Suprapubic skin (tissue), 4 donors: ENCODE measurements around the gene LEFTY1. TPM values are rescaled to one million over a fixed set of nuclear protein-coding genes. Genes with fewer than 3 reads are reported as not detected.

Experiments used
- DNase-seq, 2 donors: peaks; one replicate each; pipeline ENCODE4 v3.0.0-alpha.2; 2019; ENCODE audit warnings: low spot score in 2 of 2
- H3K27ac ChIP-seq: fragments of 200-600 bp; sonication (generic); one replicate; pipeline ENCODE4 v1.5.1; 2019
- H3K27me3 ChIP-seq: fragments of 200-600 bp; sonication (generic); one replicate; pipeline ENCODE4 v1.5.1; 2019
- H3K36me3 ChIP-seq: fragments of 200-600 bp; sonication (generic); one replicate; pipeline ENCODE4 v1.5.1; 2019
- H3K4me1 ChIP-seq: fragments of 200-600 bp; sonication (generic); one replicate; pipeline ENCODE4 v1.5.1; 2019
- H3K4me3 ChIP-seq: fragments of 200-600 bp; sonication (generic); one replicate; pipeline ENCODE4 v1.5.1; 2019; ENCODE audit warnings: mild to moderate bottlenecking
- H3K9me3 ChIP-seq: fragments of 200-600 bp; sonication (generic); one replicate; pipeline ENCODE4 v1.5.1; 2019
- EP300 ChIP-seq: sonication (generic); formaldehyde crosslinking; IDR thresholded peaks from one replicate; pipeline ENCODE4 v1.6.1; 2017; ENCODE audit warnings: antibody characterized with exemption
- POLR2A ChIP-seq, 2 donors: fragments of 450-650 bp; IDR thresholded peaks; one replicate each; pipeline ENCODE4 v1.6.1; 2017; ENCODE audit warnings: antibody characterized with exemption in 2 of 2, mild to moderate bottlenecking in 2 of 2, moderate library complexity in 2 of 2
- POLR2AphosphoS5 ChIP-seq, 3 donors: sonication (generic); formaldehyde crosslinking; IDR thresholded peaks; one replicate each; pipeline ENCODE4 v1.6.1; 2017; ENCODE audit warnings: antibody characterized with exemption in 3 of 3
- WGBS: methylation state at CpG from one replicate; pipeline ENCODE4 v1.1.5; 2018; 5-methylcytosine and 5-hydroxymethylcytosine counted together
- total RNA-seq, 4 donors: library from RNA; depleted of rRNA; stranded (reverse); fragments of >200 nt; gene quantifications; one replicate each; pipeline ENCODE4 v1.1.0, GENCODE V29; 2016
- TF ChIP-seq, protein P1 (sequence below), 2 donors: fragments of 200-600 bp in 1 of 2; fragments of 450-650 bp in 1 of 2; sonication (generic) in 1 of 2; IDR thresholded peaks; one replicate each; pipeline ENCODE4 v1.5.1; 2016 to 2019; ENCODE audit warnings: antibody characterized with exemption in 2 of 2, mild to moderate bottlenecking in 1 of 2, moderate library complexity in 1 of 2

The LEFTY1 gene
- total RNA-seq, 4 donors from 2014 or later, result not detected

DNA sequence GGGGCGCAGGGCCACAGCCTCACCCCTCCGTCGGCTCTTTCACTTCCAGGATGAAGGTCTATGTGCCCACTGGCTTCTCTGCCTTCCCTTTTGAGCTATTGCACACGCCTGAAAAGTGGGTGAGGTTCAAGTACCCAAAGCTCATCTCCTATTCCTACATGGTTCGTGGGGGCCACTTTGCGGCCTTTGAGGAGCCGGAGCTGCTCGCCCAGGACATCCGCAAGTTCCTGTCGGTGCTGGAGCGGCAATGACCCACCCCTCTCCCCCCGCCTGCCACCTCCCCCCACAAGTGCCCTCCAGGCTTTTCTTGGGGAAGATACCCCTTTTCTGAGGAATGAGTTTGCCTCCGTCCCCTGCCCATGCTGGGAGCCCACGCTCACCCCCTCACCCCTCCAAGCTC lies 43.8 kb downstream of the LEFTY1 start:
- Histone ChIP-seq H3K27ac (no peak overlapping the region), H3K27me3 (no peaks in the 10 kb centered on the region), H3K4me1 (peaks cover 23% of the 10 kb centered on the region), H3K36me3 (peaks cover 79% of the 10 kb centered on the region), H3K4me3 (no peak overlapping the region), H3K9me3 (no peaks in the 10 kb centered on the region)
- no peak for DNase-seq
- TF ChIP-seq, protein P1, sequence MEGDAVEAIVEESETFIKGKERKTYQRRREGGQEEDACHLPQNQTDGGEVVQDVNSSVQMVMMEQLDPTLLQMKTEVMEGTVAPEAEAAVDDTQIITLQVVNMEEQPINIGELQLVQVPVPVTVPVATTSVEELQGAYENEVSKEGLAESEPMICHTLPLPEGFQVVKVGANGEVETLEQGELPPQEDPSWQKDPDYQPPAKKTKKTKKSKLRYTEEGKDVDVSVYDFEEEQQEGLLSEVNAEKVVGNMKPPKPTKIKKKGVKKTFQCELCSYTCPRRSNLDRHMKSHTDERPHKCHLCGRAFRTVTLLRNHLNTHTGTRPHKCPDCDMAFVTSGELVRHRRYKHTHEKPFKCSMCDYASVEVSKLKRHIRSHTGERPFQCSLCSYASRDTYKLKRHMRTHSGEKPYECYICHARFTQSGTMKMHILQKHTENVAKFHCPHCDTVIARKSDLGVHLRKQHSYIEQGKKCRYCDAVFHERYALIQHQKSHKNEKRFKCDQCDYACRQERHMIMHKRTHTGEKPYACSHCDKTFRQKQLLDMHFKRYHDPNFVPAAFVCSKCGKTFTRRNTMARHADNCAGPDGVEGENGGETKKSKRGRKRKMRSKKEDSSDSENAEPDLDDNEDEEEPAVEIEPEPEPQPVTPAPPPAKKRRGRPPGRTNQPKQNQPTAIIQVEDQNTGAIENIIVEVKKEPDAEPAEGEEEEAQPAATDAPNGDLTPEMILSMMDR (IDR thresholded peaks at IDR 0.05), result no peak
- TF ChIP-seq POLR2A (IDR thresholded peaks at IDR 0.05), result no peak
- TF ChIP-seq EP300, result no peak
- TF ChIP-seq POLR2AphosphoS5 (IDR thresholded peaks at IDR 0.05), result no peak
- 91% methylated on average over 9 of the region's 14 CpGs for WGBS

GRCh38 chr1:225844236-225845061 lies 44.5 kb downstream of the LEFTY1 start:
- DNase-seq, result no peak
- H3K27ac ChIP-seq, result no peak overlapping the region

GRCh38 chr1:225843426-225843795 lies 45.5 kb downstream of the LEFTY1 start:
- 75% methylated on average over 6 of the region's 6 CpGs for WGBS
- H3K27ac ChIP-seq, result no peak overlapping the region
- no peaks in the 10 kb centered on the region for H3K9me3 ChIP-seq
- TF ChIP-seq, protein P1 (IDR thresholded peaks at IDR 0.05), result no peak
- TF ChIP-seq POLR2AphosphoS5 (IDR thresholded peaks at IDR 0.05) (no peak), EP300 (no peak), POLR2A (IDR thresholded peaks at IDR 0.05) (no peak)
- no peaks in the 10 kb centered on the region for H3K27me3 ChIP-seq
- no peak for DNase-seq
- peaks cover 20% of the 10 kb centered on the region for H3K4me1 ChIP-seq
- H3K36me3 ChIP-seq, result peaks cover 88% of the 10 kb centered on the region
- H3K4me3 ChIP-seq, result no peak overlapping the region

More at GRCh38 chr1:225844236-225845061, 44.5 kb downstream of the LEFTY1 start:
- H3K4me3 ChIP-seq, result no peak overlapping the region
- H3K4me1 ChIP-seq, result peaks cover 23% of the 10 kb centered on the region
- TF ChIP-seq EP300 (no peak), POLR2AphosphoS5 (IDR thresholded peaks at IDR 0.05) (no peak), POLR2A (IDR thresholded peaks at IDR 0.05) (no peak)
- TF ChIP-seq, protein P1 (IDR thresholded peaks at IDR 0.05), result no peak
- H3K9me3 ChIP-seq, result no peaks in the 10 kb centered on the region
- H3K36me3 ChIP-seq, result peaks cover 86% of the 10 kb centered on the region
- H3K27me3 ChIP-seq, result no peaks in the 10 kb centered on the region
- WGBS, result 73% methylated on average over 11 of the region's 18 CpGs

- Histone ChIP-seq H3K27ac (no peak overlapping the region), H3K36me3 (peaks cover 87% of the 10 kb centered on the region), H3K27me3 (no peaks in the 10 kb centered on the region), H3K4me1 (peaks cover 15% of the 10 kb centered on the region), H3K4me3 (no peak overlapping the region), H3K9me3 (no peaks in the 10 kb centered on the region)
- DNase-seq, result no peak
- no peak for TF ChIP-seq POLR2A (IDR thresholded peaks at IDR 0.05)
- TF ChIP-seq POLR2AphosphoS5 (IDR thresholded peaks at IDR 0.05), result no peak
- TF ChIP-seq, protein P1 (IDR thresholded peaks at IDR 0.05), result no peak
- no peak for TF ChIP-seq EP300
- 93% methylated on average over 6 of the region's 6 CpGs for WGBS
Observed at GRCh38 chr1:225842788-225843425, 46.0 kb downstream of the LEFTY1 start.

DNA sequence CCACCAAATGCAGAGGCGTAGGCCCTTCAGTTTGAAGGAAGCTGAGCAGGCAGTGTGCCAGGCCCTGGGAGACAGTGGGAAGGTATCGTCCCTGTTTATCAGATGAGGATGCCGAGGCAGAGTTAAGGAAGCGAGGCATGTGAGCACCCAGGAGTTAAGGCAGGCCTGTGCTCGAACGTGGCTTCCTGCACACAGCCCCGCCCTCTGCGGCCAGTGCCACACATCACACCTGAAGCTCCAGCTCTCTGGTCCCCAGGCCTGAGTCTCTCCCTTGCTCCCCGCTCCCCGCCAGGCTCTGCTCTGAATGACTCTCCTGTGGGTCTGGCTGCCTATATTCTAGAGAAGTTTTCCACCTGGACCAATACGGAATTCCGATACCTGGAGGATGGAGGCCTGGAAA lies 46.9 kb downstream of the LEFTY1 start:
- no peak for DNase-seq
- H3K9me3 ChIP-seq, result no peaks in the 10 kb centered on the region
- H3K36me3 ChIP-seq, result peaks cover 82% of the 10 kb centered on the region
- TF ChIP-seq POLR2AphosphoS5 (IDR thresholded peaks at IDR 0.05) (no peak), POLR2A (IDR thresholded peaks at IDR 0.05) (no peak), EP300 (no peak)
- TF ChIP-seq, protein P1 (IDR thresholded peaks at IDR 0.05), result no peak
- no peaks in the 10 kb centered on the region for H3K27me3 ChIP-seq
- no peak overlapping the region for H3K4me3 ChIP-seq
- H3K4me1 ChIP-seq, result peaks cover 11% of the 10 kb centered on the region
- 72% methylated on average over 12 of the region's 12 CpGs for WGBS
- H3K27ac ChIP-seq, result no peak overlapping the region
